GM13976 (cell line): ENCODE data around the gene CDH13.

ENCODE experiments used
- DNase-seq: peaks from one replicate; pipeline ENCODE4 v3.0.0; 2012; ENCODE audit warnings: low spot score
- CTCF ChIP-seq: IDR thresholded peaks from 2 replicates; pipeline ENCODE4 v1.5.1; 2012; ENCODE audit warnings: borderline replicate concordance, mild to moderate bottlenecking; ENCODE audit not compliant: insufficient read depth; ENCODE audit errors: extremely low read depth, missing control alignments, control extremely low read depth
- in situ Hi-C: fragments of 300-500 bp; cut with MboI; formaldehyde crosslinking; loops from one replicate; pipeline ENCODE4 v1.12.0; 2022; ENCODE audit warnings: low sequenced_read_pairs, mixed read lengths, inconsistent platforms; ENCODE audit not compliant: unreplicated experiment

CDH13 gene

GRCh38 chr16:82987767-82988166, 361.0 kb downstream of the CDH13 start:
- in situ Hi-C loops, result no loop called here
- no peak for TF ChIP-seq CTCF
- no peak for DNase-seq

GRCh38 chr16:82990155-82990554, 363.4 kb downstream of the CDH13 start:
- TF ChIP-seq CTCF, result no peak
- in situ Hi-C loops, result no loop called here
- DNase-seq, result no peak

- no peak for DNase-seq
- no peak for TF ChIP-seq CTCF
- in situ Hi-C loops, result no loop called here
Observed at GRCh38 chr16:82991410-82991809, 364.6 kb downstream of the CDH13 start.

- no peak for TF ChIP-seq CTCF
- in situ Hi-C loops, result no loop called here
- DNase-seq, result no peak
Observed at GRCh38 chr16:82991966-82992675, 365.4 kb downstream of the CDH13 start.

GRCh38 chr16:82992786-82993185, 366.0 kb downstream of the CDH13 start:
- in situ Hi-C loops, result no loop called here
- DNase-seq, result no peak
- no peak for TF ChIP-seq CTCF

- in situ Hi-C loops, result no loop called here
- no peak for TF ChIP-seq CTCF
- no peak for DNase-seq
Observed at GRCh38 chr16:82993415-82993814, 366.6 kb downstream of the CDH13 start.
